K562 treated with DMSO at 1 percent for 12 hours (cell line): ENCODE data around the gene FASTKD2. TPM values are rescaled to one million over a fixed set of nuclear protein-coding genes. Genes with fewer than 3 reads are reported as not detected.

ENCODE experiments used
- total RNA-seq: library from RNA; unstranded; fragments of 300-600 nt; gene quantifications from 2 replicates; pipeline ENCODE4 v1.2.3, GENCODE V29; 2022; ENCODE audit not compliant: insufficient read depth

FASTKD2 gene
- 7.2 and 16.4 TPM in 2 replicates for total RNA-seq

DNA sequence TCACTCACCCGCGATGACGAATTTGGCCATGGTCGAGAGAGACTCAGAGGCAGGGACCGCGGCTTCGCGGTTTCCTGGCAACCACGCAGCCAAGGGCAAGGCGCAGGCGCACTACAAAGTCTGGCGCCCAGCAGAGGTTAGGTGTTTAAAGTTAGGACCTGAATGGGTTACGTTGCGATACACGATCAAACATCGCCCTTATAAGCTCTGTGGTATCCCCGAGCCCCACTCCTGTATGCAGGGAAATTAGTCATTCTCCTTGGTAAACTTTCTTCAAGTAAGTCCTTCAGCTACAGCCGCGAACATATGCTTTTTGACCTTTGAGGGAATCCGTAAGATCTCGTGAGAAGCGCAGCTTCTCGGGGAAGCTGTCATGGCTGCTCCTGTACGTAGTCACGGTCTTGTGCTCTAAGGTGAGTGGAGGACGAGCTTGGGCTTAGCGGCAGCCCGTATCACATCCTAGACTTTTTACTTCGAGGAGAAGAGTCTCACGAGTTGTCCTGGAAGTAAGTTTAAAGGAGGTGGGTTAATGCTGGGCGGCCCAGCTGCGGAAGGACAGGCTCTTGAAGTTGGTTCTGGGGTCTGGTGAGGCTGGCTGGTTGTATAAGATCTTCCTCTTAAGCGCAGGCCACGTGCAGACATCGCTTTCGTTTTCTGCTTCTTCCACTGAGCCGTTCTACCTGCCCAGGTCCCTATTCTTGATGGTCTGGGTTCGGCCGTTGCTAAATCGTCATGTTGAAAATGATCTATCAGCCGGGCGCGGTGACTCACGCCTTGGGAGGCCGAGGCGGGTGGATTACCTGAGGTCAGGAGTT, at the start of gene FASTKD2, which contains the start of gene MDH1B:
TSS of gene FASTKD2 (plus strand) at position 365 of the 815 bp plus-strand sequence. CDS start 1,088 bp downstream, outside the sequence.
TSS of gene MDH1B (minus strand) at position 87 of the 815 bp plus-strand sequence. CDS start at position 30, 57 bp downstream.

DNA sequence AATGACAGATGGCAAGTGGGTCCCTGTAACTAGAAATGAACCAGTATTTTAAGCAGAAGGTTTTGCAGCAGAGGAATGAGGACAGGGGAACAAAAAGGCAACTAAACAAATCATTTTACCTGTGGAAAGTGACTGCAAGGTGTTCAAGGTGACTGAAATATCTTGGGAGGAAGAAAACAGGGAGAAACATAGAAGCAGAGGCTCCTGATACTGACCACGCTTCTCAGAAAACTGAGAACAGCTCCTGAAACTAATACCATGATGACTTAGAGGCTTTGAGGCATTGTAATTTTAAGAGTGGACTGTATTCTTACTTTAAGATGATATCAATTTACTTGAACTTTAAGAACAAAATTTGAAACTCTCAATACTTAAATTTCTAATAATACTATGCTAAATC, 47.1 kb upstream of the FASTKD2 start, which contains the start of gene DYTN:
TSS of gene DYTN (minus strand) at position 101 of the 400 bp plus-strand sequence. CDS start 117 bp downstream, outside the sequence.

Other genes with a start within 250 kb of the FASTKD2 start
- not detected in 2 replicates for gene FAM237A, start 123.1 kb upstream of the FASTKD2 start, total RNA-seq
- not detected in 2 replicates for gene DYTN, start 47.2 kb upstream of the FASTKD2 start, total RNA-seq
- 0.25 TPM in 1 of 2 replicates, not detected in the other for gene MDH1B, start 278 bp upstream of the FASTKD2 start, total RNA-seq
- not detected in 2 replicates for gene CPO, start 173.9 kb downstream of the FASTKD2 start, total RNA-seq